Stimulated activated CD4-positive, alpha-beta T cell treated with anti-CD3 and anti-CD28 coated beads, TNF-alpha, amount 100 ng/mL, for 4 hours (primary cell): Measurements from ENCODE around the gene ARPC5.

ENCODE experiments used
- DNase-seq, 3 experiments: peaks; one replicate each; pipeline ENCODE4 v3.0.0-alpha.2; 2020; ENCODE audit warnings: low read depth in 3 of 3

Gene ARPC5

DNA sequence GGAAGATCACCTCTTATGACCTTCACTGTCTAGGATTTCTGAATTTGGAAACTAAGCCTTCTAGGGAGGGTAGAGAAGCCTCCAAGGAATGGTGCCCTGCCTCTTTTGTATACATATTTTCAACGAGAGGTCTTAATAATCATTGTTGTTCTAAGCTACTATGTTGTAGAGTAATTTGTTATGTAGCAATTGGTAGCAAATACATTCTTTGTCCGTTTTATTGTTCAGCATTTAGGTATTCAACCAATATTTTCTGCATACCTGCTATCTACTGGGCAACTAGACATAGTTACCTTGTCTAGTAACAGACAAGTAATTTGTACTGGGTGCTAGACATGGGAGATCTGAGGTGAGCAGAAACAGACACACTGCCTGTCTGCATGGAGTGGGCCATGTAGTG lies 24.6 kb downstream of the ARPC5 start:
- DNase-seq, result no peak

DNA sequence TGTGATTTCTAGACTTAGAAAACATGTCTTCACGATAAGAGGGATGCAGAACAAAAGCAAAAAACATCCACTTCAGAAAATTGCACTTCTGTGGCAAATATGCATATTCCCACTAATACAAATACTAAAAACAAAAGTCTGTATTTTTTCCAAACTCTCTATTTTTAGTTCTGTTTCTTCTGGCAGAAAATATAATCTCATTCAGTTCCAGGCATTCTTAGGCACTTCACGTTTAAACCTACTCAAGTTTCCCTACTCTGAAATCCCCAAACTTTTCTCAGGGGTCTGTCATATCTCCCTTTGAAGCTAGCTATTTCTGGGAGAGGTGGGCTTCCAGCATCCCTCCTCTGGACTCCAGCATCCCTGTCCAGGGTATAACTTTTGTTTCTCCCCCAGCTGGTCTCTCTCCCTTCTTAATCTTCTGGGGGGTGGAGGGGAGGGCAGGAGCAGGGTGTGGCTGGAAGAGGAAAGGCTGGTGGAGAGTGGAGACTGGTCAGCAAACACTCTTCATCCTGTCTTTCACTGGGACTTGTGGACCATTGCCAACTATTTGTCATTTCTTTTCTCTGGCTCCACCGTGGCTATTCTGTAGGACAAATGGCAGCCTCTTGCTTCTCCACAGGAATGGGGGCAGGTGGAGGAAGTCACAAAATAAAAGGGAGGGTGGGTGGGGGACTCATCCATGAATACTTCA lies 25.7 kb downstream of the ARPC5 start:
- no peak for DNase-seq

GRCh38 chr1:183609313-183609712 lies 26.3 kb downstream of the ARPC5 start:
- DNase-seq, result no peak

GRCh38 chr1:183607322-183607980 lies 28.1 kb downstream of the ARPC5 start:
- no peak for DNase-seq

DNA sequence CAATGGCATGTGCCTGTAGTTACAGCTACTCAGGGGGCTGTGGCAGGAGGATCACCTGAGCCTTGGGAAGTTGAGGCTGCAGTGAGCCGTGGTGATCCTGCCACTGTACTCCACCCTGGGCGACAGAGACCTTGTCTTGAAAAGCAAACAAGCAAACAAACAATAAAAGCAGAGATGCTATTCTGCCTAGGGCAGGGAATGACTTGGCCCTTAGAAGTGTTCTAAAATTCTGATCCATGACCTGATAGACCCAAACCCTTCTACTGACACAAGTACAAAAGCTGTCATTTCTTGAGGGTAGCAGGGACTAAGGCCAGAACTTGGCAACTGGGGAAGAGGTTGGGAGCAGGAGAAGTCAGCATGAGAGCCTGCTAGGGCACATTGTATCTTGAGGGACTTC lies 29.7 kb downstream of the ARPC5 start:
- DNase-seq, result no peak

- DNase-seq, result no peak
Observed at GRCh38 chr1:183604815-183605214, 30.8 kb downstream of the ARPC5 start.

- no peak for DNase-seq
Observed at GRCh38 chr1:183604038-183604808, 31.4 kb downstream of the ARPC5 start.

DNA sequence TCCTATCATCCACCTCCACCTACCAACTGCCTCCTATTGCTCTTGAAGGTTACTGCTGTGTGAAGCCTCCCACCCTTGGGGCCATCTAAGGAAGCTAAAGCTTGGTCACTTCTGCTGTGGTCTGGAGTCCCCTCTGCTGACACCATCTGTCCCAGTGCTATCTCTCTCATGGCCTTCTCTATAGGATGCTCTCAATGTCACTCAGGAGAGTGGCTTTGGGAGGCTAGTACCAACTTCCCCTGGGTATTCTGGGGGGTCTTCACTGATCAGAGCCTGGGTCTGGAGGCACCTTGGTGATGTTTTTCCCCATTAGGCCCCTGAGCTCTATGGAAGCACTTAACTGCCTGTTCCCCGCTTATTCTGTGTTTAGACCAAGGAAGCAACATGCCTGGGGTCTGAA lies 33.1 kb downstream of the ARPC5 start:
- DNase-seq, result no peak

DNA sequence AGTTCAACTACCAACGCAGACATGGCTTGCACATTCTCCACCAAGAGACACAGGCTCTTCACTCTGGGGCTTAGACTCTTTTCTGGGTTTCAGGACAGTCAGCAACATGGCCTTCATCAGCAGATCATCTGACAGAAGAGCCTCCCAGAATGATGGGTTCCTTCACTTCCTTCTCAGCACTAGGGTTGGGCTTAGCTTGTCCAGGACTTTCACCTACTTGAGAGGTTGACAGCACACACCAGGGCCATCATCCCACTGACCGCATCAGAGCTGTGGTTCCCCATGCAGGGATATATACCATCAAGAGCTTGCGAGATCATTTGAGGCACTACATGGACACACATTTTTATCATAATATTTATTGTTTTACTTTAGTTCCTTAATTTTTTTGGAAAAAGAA lies 34.9 kb downstream of the ARPC5 start:
- DNase-seq, result no peak

DNA sequence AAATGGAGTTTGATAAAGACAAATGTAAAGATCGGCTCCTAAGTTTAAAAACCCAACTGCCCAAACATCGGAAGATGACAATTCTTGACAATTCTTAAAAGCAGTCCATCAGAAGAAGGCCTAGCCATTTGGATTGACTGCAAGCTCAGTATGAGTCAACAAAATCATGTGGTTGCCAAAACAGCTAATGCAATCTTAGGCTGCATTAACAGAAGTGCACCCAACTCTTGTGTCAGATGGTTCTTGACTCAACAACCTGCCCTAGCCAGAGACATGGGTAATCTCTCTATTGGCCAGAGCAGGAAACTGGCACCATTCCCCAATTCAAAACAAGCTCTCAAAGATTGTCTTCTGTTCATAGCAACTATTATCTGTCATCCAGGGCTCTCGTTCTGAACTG lies 35.4 kb downstream of the ARPC5 start:
- DNase-seq, result no peak

- DNase-seq, result no peak
Observed at GRCh38 chr1:183598386-183598785, 37.2 kb downstream of the ARPC5 start.

- DNase-seq, result no peak
Observed at GRCh38 chr1:183597656-183598347, 37.8 kb downstream of the ARPC5 start.

DNA sequence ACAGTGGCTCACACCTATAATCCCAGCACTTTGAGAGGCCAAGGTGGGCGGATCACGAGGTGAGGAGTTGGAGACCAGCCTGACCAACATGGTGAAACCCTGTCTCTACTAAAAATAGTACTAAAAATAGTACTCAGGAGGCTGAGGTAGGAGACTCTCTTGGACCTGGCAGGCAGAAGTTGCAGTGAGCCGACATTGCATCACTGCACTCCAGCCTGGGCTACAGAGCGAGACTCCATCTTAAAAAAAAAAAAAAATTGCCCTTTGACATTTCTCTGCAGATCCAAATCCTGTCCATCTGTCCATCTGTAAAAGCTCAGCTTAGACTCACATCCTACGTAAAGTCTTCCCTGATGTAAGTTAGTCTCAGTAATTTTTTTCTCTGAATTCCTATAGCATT lies 39.1 kb downstream of the ARPC5 start:
- no peak for DNase-seq

GRCh38 chr1:183595537-183595936 lies 40.0 kb downstream of the ARPC5 start:
- no peak for DNase-seq

DNA sequence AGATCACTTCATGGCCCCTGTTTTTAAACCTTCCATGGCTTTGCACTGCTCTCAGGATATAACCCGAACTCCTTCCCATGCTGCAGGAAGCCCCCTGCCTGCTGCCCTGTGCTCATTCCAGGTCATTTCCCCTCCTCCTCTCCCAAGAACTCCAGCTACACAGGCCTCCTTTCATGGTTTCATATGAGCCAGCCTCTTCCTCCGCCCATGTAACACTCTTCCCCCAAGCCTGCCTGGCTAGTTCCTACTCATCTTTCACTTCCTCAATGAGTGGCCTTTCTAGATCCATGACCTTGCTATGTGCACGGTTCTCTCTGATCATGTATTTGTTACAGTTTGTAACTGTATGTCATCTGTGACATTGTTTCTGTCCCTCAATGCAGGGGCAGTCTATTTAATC lies 42.2 kb downstream of the ARPC5 start:
- DNase-seq, result no peak

- DNase-seq, result no peak
Observed at GRCh38 chr1:183592733-183593132, 42.9 kb downstream of the ARPC5 start.

DNA sequence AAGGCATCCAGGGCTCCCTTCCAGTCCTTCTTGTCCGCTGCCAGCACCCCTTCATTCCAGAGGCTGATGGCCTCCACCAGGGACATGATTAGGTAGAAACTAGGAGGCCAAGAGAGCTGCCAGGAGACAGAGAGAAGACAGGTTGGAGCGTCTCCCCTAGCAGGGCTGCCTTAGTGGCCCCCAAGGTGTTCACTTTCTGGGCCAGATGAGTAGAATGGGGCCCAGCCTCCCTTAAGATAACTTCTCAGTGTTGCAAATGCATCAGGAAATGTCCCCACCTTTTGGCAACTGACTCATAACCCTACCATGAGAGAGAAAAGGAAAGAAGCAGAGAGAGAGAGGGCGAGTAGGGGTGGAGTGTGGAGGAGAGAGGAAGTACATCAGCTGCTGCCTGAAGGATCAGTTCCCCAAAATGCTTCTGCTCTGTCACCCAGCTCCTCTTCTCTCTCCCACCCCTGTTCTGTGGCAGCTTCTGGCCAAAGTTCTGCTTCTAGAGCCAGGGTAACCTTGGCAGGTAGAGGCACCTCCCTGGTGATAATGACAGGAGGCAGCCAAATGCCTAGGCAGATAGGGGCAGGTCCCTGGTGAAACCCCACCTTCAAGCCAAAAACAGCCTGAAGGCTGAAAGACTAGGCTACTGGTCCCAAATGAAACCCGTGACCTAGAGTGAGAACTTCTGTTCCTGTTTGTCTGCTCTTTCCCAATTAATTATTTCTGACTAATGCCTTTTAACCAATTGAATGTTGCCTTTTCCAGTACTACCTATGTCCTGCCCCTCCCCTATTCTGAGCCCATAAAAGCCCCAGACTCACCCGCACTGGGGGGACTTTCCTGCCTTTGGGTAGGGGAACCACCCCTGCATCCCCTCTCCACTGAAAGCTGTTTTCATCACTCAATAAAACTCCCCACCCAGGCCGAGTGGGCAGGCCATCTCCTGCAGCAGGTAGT lies 45.1 kb downstream of the ARPC5 start, which contains the start of gene NCF2:
NCF2 (minus strand) TSS at position 216 of the 948 bp plus-strand sequence; CDS start at position 86, 130 bp downstream.
- DNase-seq, result no peak

GRCh38 chr1:183589874-183590243 lies 45.7 kb downstream of the ARPC5 start:
- DNase-seq, result no peak

- DNase-seq, result no peak
Observed at GRCh38 chr1:183589384-183589783, 46.2 kb downstream of the ARPC5 start.

GRCh38 chr1:183588827-183589226 lies 46.8 kb downstream of the ARPC5 start:
- no peak for DNase-seq

DNA sequence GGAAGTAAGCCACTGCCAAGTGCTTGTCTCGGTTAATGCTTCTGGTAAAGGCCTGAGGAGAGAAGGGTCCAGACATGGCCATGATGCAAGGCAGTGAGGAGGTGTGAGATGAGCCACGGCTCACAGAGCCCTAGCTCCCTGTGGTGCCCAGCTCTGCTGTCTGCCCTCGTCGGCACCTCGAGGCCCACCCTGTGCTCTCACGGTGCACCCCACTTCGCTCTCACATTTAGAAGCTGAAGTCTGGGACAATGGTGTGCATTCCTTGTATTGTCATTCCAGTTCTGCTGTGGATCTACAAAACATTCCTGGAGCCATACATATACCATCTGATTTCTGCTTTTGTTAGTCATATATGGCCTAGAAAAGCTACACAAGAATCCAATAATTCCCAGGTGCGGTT lies 48.7 kb downstream of the ARPC5 start:
- no peak for DNase-seq
